ENCODE results near the gene WDFY3. TPM values are rescaled to one million over a fixed set of nuclear protein-coding genes. Genes with fewer than 3 reads are reported as not detected.

WDFY3 gene
- total RNA-seq, 1 experiment from 2014 or later, result not detected

DNA sequence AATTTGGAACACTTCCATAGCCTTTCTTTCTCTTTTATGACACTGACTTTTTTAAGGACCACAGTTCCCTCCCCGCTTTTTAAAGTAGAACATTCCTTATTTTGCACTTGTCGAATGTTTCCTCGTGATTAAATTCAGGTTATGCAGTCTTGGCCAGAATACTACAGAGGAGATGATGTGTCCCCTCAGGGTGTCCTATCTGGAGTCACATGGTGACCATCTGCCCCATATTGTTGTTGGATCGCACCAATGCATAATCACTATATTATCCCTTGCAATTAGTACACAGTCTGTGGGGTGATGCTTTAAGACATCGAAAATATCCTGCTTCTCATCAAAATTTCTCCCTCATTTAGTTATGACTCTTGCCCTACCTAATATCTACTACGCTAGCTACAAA, 27.4 kb downstream of the WDFY3 start:
- H3K4me1 ChIP-seq (ENCODE audit: low read length), result no peaks in the 10 kb centered on the region
- no peak overlapping the region for H2AFZ ChIP-seq (ENCODE audit: low read length)
- no peaks in the 10 kb centered on the region for H3K79me2 ChIP-seq (ENCODE audit: low read length)
- H3K27me3 ChIP-seq (ENCODE audit: low read length), result no peaks in the 10 kb centered on the region
- no peak for DNase-seq
- H3K9me2 ChIP-seq (replicated peaks; ENCODE audit: insufficient read depth, low read length), result no peaks in the 10 kb centered on the region
- no peaks in the 10 kb centered on the region for H3K36me3 ChIP-seq (ENCODE audit: insufficient read depth, low read length)
- peaks cover 3% of the 10 kb centered on the region; the same call in 1 of the 2 replicates for H3K9me3 ChIP-seq (ENCODE audit: low read length)
- H4K20me1 ChIP-seq (ENCODE audit: insufficient read depth, low read depth, low read length), result no peaks in the 10 kb centered on the region
- H3K9ac ChIP-seq (ENCODE audit: low read length), result no peak overlapping the region
- no peak overlapping the region for H3K4me3 ChIP-seq (ENCODE audit: low read length)
- H3K4me2 ChIP-seq (ENCODE audit: low read depth, low read length, poor library complexity, severe bottlenecking), result no peak overlapping the region
- no peak overlapping the region for H3K27ac ChIP-seq (ENCODE audit: low read length)

DNA sequence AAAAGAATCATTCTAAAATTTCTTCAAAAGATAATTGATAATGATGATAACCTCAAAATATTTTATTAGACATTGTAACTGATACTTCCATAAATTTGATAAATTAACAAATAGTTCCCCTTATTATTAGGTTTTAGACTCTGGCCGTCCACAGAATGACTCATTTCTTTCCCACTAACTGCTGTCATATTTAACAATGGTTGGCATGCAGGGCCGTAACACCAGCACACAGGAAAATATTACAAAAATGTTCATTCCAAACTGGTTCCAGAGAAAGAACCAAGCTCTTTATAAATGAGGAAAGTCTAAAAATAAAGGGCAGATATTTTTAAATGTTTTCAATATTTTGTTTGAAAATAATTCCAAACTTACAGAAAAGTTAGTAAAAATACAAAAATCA, 28.2 kb downstream of the WDFY3 start:
- Histone ChIP-seq H3K9me3 (ENCODE audit: low read length) (peaks cover 3% of the 10 kb centered on the region; the same call in 1 of the 2 replicates), H3K27ac (ENCODE audit: low read length) (no peak overlapping the region), H3K9ac (ENCODE audit: low read length) (no peak overlapping the region), H2AFZ (ENCODE audit: low read length) (no peak overlapping the region), H4K20me1 (ENCODE audit: insufficient read depth, low read depth, low read length) (no peaks in the 10 kb centered on the region), H3K27me3 (ENCODE audit: low read length) (no peaks in the 10 kb centered on the region), H3K36me3 (ENCODE audit: insufficient read depth, low read length) (no peaks in the 10 kb centered on the region), H3K9me2 (replicated peaks; ENCODE audit: insufficient read depth, low read length) (no peaks in the 10 kb centered on the region), H3K4me2 (ENCODE audit: low read depth, low read length, poor library complexity, severe bottlenecking) (no peak overlapping the region), H3K4me1 (ENCODE audit: low read length) (no peaks in the 10 kb centered on the region), H3K79me2 (ENCODE audit: low read length) (no peaks in the 10 kb centered on the region), H3K4me3 (ENCODE audit: low read length) (no peak overlapping the region)
- DNase-seq, result no peak

DNA sequence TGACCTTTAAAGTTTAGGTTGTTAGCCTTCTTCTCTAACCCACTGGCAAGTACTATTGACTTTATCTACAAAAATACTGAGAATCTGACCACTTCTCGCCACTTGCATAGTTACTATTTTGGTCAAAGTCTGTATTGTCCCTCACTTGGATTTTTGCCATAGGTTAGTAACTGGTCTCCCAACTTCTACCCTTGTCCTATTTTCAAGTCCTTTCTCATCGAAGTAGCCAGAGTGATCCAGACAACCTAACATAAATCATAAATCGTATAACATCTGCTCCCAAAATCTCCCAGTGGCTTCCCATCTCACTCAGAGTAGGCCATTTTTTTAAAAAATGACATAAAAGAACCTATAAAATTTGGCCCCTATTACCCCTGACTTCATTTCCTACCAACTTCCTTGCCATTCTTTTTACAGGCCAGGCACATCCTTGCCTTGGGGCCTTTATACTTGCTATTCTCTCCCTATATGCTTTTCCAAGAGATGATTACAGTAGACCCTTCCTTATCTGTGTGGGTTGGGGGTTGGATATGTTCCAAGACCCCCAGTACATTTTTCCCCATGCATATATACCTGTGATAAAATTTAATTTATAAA, 29.0 kb downstream of the WDFY3 start:
- Histone ChIP-seq H4K20me1 (ENCODE audit: insufficient read depth, low read depth, low read length) (no peaks in the 10 kb centered on the region), H3K36me3 (ENCODE audit: insufficient read depth, low read length) (no peaks in the 10 kb centered on the region), H2AFZ (ENCODE audit: low read length) (no peak overlapping the region), H3K9ac (ENCODE audit: low read length) (no peak overlapping the region), H3K27me3 (ENCODE audit: low read length) (no peaks in the 10 kb centered on the region), H3K27ac (ENCODE audit: low read length) (no peak overlapping the region), H3K4me2 (ENCODE audit: low read depth, low read length, poor library complexity, severe bottlenecking) (no peak overlapping the region), H3K9me3 (ENCODE audit: low read length) (peaks cover 3% of the 10 kb centered on the region; the same call in 1 of the 2 replicates), H3K9me2 (replicated peaks; ENCODE audit: insufficient read depth, low read length) (no peaks in the 10 kb centered on the region), H3K79me2 (ENCODE audit: low read length) (no peaks in the 10 kb centered on the region), H3K4me1 (ENCODE audit: low read length) (peaks cover 2% of the 10 kb centered on the region), H3K4me3 (ENCODE audit: low read length) (no peak overlapping the region)
- DNase-seq, result no peak

DNA sequence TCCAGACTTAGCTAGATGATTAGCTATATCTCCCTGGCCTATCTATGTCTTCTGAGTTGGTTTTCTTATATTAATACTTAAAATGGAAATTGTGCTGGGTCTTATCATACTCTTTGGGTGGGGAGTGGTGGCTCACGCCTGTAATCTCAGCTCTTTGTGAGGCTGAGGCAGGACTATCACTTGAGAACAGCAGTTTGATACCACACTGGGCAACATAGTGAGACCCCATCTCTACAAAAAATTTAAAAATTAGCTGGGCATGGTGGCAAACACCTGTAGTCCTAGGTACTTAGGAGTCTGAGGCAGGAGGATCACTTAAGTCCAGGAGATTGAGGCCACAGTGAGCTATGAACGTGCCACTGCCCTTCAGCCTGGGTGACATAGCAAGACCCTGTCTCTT, 30.4 kb downstream of the WDFY3 start:
- no peak overlapping the region for H3K27ac ChIP-seq (ENCODE audit: low read length)
- no peaks in the 10 kb centered on the region for H3K79me2 ChIP-seq (ENCODE audit: low read length)
- no peaks in the 10 kb centered on the region for H4K20me1 ChIP-seq (ENCODE audit: insufficient read depth, low read depth, low read length)
- DNase-seq, result no peak
- H3K9me3 ChIP-seq (ENCODE audit: low read length), result no peaks in the 10 kb centered on the region
- H3K4me1 ChIP-seq (ENCODE audit: low read length), result peaks cover 6% of the 10 kb centered on the region
- H3K36me3 ChIP-seq (ENCODE audit: insufficient read depth, low read length), result no peaks in the 10 kb centered on the region
- H3K4me3 ChIP-seq (ENCODE audit: low read length), result no peak overlapping the region
- no peaks in the 10 kb centered on the region for H3K9me2 ChIP-seq (replicated peaks; ENCODE audit: insufficient read depth, low read length)
- no peaks in the 10 kb centered on the region for H3K27me3 ChIP-seq (ENCODE audit: low read length)
- no peak overlapping the region for H3K9ac ChIP-seq (ENCODE audit: low read length)
- no peak overlapping the region for H2AFZ ChIP-seq (ENCODE audit: low read length)
- H3K4me2 ChIP-seq (ENCODE audit: low read depth, low read length, poor library complexity, severe bottlenecking), result no peak overlapping the region

DNA sequence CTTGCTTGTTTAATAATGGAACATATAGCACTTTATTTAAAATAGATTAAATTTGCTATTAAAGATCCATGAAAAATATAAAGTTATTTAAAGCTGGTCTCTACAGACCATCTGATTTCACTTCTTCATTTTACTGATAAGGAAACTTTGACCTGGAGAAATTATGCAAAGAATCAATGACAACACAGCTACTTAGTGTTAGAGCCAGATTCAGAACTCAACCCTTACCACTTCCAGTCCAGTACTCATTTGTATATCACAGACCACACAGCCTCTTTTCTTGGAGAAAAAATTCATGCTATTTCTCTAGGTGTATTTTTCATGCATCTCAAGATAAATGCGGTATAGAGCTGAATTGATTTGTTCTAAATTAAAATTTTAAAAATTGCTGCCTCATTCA, 34.0 kb downstream of the WDFY3 start:
- H3K4me1 ChIP-seq (ENCODE audit: low read length), result peaks cover 6% of the 10 kb centered on the region
- no peak overlapping the region for H3K4me2 ChIP-seq (ENCODE audit: low read depth, low read length, poor library complexity, severe bottlenecking)
- no peaks in the 10 kb centered on the region for H3K36me3 ChIP-seq (ENCODE audit: insufficient read depth, low read length)
- H3K9me3 ChIP-seq (ENCODE audit: low read length), result no peaks in the 10 kb centered on the region
- DNase-seq, result no peak
- no peaks in the 10 kb centered on the region for H3K9me2 ChIP-seq (replicated peaks; ENCODE audit: insufficient read depth, low read length)
- no peak overlapping the region for H3K4me3 ChIP-seq (ENCODE audit: low read length)
- no peaks in the 10 kb centered on the region for H4K20me1 ChIP-seq (ENCODE audit: insufficient read depth, low read depth, low read length)
- H3K27me3 ChIP-seq (ENCODE audit: low read length), result no peaks in the 10 kb centered on the region
- no peak overlapping the region for H3K27ac ChIP-seq (ENCODE audit: low read length)
- H2AFZ ChIP-seq (ENCODE audit: low read length), result no peak overlapping the region
- H3K79me2 ChIP-seq (ENCODE audit: low read length), result no peaks in the 10 kb centered on the region
- H3K9ac ChIP-seq (ENCODE audit: low read length), result no peak overlapping the region

DNA sequence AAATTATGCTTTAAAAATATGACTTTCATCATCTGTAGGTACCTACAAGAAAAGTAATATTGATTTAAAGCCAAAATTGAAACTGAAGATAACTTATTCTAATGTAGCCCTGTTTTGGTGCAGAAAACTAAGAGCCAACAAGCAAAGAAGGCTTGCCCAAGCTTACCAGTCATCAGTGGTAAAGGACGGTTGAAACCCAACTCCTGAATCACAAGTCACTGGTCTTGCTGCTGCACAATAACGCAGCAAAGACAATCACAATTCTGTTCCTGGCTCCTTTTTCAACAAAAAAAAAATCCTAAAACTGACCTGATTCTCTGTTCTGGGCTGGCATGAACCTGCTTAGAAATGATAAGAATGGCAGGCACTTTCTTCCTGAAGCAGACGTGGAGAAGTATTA, 34.5 kb downstream of the WDFY3 start:
- H3K36me3 ChIP-seq (ENCODE audit: insufficient read depth, low read length), result no peaks in the 10 kb centered on the region
- no peaks in the 10 kb centered on the region for H4K20me1 ChIP-seq (ENCODE audit: insufficient read depth, low read depth, low read length)
- H3K79me2 ChIP-seq (ENCODE audit: low read length), result no peaks in the 10 kb centered on the region
- H3K9me2 ChIP-seq (replicated peaks; ENCODE audit: insufficient read depth, low read length), result no peaks in the 10 kb centered on the region
- H3K27me3 ChIP-seq (ENCODE audit: low read length), result no peaks in the 10 kb centered on the region
- no peaks in the 10 kb centered on the region for H3K9me3 ChIP-seq (ENCODE audit: low read length)
- H3K27ac ChIP-seq (ENCODE audit: low read length), result no peak overlapping the region
- H3K4me1 ChIP-seq (ENCODE audit: low read length), result peaks cover 6% of the 10 kb centered on the region
- no peak overlapping the region for H2AFZ ChIP-seq (ENCODE audit: low read length)
- no peak overlapping the region for H3K4me2 ChIP-seq (ENCODE audit: low read depth, low read length, poor library complexity, severe bottlenecking)
- no peak for DNase-seq
- H3K9ac ChIP-seq (ENCODE audit: low read length), result no peak overlapping the region
- no peak overlapping the region for H3K4me3 ChIP-seq (ENCODE audit: low read length)

DNA sequence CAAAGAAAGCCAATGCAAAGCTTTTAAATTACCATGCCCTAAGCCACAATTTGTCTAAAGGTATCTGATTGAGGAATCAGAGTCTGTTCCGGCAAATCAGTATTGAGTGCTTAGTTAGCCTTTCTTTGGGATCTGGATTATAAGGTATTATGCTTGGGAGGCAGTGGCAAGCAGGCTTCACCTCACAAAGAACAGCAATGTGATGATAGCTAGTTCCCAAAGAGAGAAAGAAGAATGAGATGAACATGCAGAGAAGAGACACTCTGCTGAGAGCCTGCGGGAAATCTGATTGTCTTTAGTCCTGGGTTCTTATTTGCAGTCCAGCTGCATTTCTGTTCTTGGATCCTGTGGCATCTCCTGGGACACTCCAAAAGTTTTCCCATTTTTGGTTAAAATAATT, 35.2 kb downstream of the WDFY3 start:
- Histone ChIP-seq H3K36me3 (ENCODE audit: insufficient read depth, low read length) (no peaks in the 10 kb centered on the region), H3K9me2 (replicated peaks; ENCODE audit: insufficient read depth, low read length) (no peaks in the 10 kb centered on the region), H4K20me1 (ENCODE audit: insufficient read depth, low read depth, low read length) (no peaks in the 10 kb centered on the region), H3K9ac (ENCODE audit: low read length) (no peak overlapping the region), H3K79me2 (ENCODE audit: low read length) (no peaks in the 10 kb centered on the region), H3K27ac (ENCODE audit: low read length) (no peak overlapping the region), H3K27me3 (ENCODE audit: low read length) (no peaks in the 10 kb centered on the region), H3K4me1 (ENCODE audit: low read length) (peaks cover 6% of the 10 kb centered on the region), H3K4me3 (ENCODE audit: low read length) (no peak overlapping the region), H2AFZ (ENCODE audit: low read length) (no peak overlapping the region), H3K4me2 (ENCODE audit: low read depth, low read length, poor library complexity, severe bottlenecking) (no peak overlapping the region), H3K9me3 (ENCODE audit: low read length) (no peaks in the 10 kb centered on the region)
- DNase-seq, result no peak

DNA sequence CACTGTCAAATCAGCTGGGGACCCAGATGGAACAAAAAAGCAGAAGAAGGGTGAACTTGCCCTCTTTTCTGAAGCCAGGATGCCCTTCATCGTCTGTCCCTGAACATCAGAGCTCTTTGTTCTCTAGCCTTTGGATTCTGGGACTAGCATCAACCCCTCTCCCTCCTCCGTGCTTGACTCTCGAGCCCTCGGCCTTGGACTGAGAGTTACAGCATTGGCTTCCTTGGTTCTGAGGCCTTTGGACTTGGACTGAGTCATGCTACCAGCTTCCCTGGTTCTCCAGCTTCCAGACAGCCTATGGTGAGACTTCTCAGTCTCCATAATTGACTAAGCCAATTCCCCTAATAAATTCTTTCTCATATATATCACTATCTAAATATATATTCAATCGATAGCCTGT, 38.4 kb downstream of the WDFY3 start:
- peaks cover 6% of the 10 kb centered on the region for H3K4me1 ChIP-seq (ENCODE audit: low read length)
- H3K9me3 ChIP-seq (ENCODE audit: low read length), result no peaks in the 10 kb centered on the region
- H3K36me3 ChIP-seq (ENCODE audit: insufficient read depth, low read length), result no peaks in the 10 kb centered on the region
- H3K27ac ChIP-seq (ENCODE audit: low read length), result no peak overlapping the region
- no peaks in the 10 kb centered on the region for H3K9me2 ChIP-seq (replicated peaks; ENCODE audit: insufficient read depth, low read length)
- H3K27me3 ChIP-seq (ENCODE audit: low read length), result no peaks in the 10 kb centered on the region
- no peak overlapping the region for H2AFZ ChIP-seq (ENCODE audit: low read length)
- H3K9ac ChIP-seq (ENCODE audit: low read length), result no peak overlapping the region
- no peak for DNase-seq
- no peaks in the 10 kb centered on the region for H4K20me1 ChIP-seq (ENCODE audit: insufficient read depth, low read depth, low read length)
- H3K4me2 ChIP-seq (ENCODE audit: low read depth, low read length, poor library complexity, severe bottlenecking), result no peak overlapping the region
- H3K4me3 ChIP-seq (ENCODE audit: low read length), result no peak overlapping the region
- no peaks in the 10 kb centered on the region for H3K79me2 ChIP-seq (ENCODE audit: low read length)

DNA sequence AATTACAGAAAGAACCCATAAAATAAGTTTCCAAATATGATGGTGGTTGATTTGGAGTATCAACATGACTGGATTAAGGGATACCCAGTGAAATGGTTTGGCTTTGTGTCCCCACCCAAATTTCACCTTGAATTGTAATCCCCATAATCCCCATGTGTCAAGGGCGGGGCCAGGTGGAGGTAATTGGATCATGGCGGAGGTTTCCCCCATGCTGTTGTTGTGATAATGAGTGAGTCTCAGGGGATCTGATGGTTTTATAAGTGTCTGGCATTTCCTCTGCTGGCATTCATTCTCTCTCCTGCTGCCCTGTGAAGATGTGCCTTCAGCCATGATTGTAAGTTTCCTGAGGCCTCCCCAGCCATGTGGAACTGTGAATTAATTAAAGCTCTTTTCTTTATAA, 39.1 kb downstream of the WDFY3 start:
- Histone ChIP-seq H2AFZ (ENCODE audit: low read length) (no peak overlapping the region), H3K4me3 (ENCODE audit: low read length) (no peak overlapping the region), H3K9me2 (replicated peaks; ENCODE audit: insufficient read depth, low read length) (no peaks in the 10 kb centered on the region), H3K9me3 (ENCODE audit: low read length) (no peaks in the 10 kb centered on the region), H3K36me3 (ENCODE audit: insufficient read depth, low read length) (no peaks in the 10 kb centered on the region), H4K20me1 (ENCODE audit: insufficient read depth, low read depth, low read length) (no peaks in the 10 kb centered on the region), H3K27me3 (ENCODE audit: low read length) (no peaks in the 10 kb centered on the region), H3K9ac (ENCODE audit: low read length) (no peak overlapping the region), H3K4me2 (ENCODE audit: low read depth, low read length, poor library complexity, severe bottlenecking) (no peak overlapping the region), H3K79me2 (ENCODE audit: low read length) (no peaks in the 10 kb centered on the region), H3K4me1 (ENCODE audit: low read length) (peaks cover 3% of the 10 kb centered on the region; the same call in 1 of the 2 replicates), H3K27ac (ENCODE audit: low read length) (no peak overlapping the region)
- no peak for DNase-seq

All from Karpas-422 (cell line).